HG02571 (cell line): Measurements from ENCODE around the gene APBB2.
"Not testable (repeated sequence)": the region's sequence is repeated elsewhere in the genome, so short reads cannot be mapped to it uniquely, and the experiment has no call there.

Source experiments
- ATAC-seq: cut with Tn5 transposase; IDR thresholded peaks from one replicate; pipeline ENCODE4 v1.9.1; 2021; ENCODE audit warnings: mild to moderate bottlenecking, moderate library complexity; ENCODE audit not compliant: unreplicated experiment

Gene APBB2

DNA sequence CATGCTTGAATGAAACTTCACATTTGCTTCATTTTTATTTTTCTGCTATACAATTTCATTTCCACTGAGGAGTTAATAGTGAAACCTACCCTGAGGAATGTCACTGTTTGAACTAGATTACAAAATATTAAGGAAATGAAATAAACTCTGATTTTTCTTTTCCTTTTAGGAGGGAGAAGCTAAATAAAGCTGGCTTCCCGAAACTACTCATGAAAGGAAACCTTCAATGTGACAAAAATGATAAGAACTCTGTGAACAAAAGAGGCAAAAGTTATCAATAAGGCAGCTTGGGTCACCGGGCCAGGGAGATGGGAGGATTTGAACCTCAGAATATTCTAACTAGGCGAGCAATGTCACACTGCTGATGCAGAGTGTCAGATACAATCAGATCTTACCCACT is 185.2 kb downstream of the APBB2 start:
- no peak for ATAC-seq

DNA sequence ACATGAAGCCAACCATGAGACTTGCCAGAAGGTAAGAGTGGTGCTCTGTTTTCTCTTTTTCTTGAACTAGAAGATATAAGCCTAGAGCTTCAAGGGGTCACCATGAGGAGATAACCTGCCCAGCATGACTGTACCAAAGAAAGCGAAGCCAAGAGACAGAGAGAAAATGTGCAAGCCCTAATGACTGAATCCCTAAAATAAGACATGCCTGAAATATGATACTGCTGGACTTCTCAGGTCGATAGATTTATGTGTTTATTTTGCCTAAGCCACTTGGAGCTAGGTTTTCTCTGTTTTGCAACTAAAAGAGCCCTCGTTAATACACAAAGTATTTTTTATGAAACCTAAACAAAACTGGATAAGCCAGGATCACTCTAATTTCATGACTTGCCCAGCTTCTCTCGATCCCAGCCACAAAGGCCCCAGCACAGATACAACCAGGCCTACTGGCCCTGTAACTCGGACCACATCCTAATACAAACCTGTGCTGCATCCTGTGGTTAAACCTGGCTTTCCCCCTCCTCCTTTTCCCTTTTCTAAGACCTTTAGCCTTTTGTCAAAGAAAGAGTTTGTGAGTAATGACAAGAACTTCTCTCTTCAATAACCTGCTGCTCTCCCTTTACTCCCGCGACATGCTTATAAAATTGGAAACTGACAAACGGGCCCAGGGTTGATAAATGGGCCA is 185.8 kb downstream of the APBB2 start:
- no peak for ATAC-seq

DNA sequence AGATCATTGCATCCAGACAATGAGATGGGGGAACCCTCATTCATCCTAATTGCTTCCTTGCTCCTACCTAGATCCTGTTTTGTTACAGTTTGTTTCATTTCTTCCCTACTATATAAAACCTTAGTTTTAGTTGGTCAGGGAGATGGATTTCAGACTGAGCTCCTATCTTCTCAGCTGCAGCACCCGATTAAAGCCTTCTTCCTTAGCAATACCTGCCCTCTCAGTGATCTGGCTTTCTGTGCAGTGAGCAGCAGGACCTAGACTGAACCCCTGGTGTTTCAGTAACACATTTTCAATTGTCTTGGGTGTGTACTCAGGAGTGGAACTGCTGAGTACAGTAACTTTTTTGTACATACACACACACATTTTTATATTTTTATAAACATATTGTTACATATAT is 187.4 kb downstream of the APBB2 start:
- ATAC-seq = no peak

DNA sequence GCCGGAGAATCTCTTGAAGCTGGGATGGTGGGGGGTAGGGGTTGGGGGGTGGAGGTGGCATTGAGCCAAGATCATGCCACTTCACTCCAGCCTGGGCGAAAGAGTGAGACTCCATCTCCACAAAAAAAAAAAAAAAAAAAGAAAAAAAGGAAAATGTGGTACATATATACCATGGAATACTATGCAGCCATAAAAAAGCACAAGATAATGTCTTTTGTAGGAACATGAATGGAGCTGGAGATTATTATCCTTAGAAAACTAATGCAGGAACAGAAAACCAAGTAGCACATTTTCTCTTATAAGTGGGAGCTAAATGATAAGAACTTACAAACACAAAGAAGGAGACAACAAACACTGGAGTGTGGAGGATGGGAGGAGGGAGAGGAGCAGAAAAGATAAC is 188.5 kb downstream of the APBB2 start:
- ATAC-seq = no peak

DNA sequence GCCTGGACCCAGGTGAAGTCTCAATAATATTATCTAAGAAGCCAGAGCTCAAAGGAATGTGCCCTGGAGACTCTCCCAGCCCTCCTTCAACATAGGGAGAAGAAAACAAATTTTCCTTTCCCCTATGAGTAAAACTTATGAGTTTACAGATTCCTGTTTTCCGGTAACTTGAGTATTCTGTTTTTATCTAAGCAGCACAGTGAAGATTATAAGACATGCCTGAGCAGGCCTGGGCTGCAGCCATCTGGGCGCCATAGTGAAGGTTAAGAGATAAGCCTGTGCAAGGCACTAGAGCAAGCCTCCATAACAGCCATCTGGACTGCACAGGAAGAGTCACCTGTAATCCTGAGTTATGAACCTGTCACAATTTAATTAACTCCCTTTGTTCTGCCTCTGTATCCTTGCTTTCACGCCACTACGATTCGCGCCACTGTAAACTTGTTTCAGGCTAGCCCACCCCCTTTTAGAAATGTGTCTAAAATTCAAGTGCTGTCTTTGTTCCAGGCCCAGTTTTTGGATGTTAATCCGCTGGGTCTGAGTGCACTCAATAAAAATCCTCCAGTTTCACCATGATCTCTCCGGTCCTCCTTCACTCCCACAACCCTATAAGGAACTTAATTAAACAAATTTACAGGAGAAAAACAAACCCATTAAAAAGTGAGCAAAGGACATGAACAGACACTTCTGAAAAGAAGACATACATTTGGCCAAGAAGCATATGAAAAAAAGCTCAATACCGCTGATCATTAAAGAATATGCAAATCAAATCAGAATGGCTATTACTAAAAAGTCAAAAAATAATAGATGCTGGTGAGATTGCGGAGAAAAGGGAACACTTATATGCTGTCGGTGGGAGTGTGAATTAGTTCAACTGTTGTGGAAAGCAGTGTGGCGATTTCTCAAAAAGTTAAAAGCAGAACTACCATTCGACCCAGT is 189.5 kb downstream of the APBB2 start:
- no peak for ATAC-seq

DNA sequence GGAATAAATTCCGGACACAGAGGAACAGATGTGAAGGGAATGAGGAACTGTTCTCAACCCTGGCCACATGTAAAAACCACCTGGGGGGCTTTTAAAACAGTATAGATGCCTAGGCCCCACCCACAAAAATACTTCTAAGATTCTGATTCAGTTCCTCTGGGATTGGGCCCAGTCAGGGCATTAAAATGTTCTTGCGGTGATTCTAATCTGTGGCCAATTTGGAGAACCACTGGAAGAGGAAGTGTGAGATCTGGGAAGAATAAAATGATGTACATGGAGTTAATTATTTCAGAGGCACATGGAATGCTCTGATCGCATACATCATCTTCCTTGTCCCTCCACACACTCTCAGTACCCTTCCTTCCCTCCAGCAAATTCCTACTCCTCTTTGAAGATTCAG is 192.2 kb downstream of the APBB2 start:
- ATAC-seq = no peak

DNA sequence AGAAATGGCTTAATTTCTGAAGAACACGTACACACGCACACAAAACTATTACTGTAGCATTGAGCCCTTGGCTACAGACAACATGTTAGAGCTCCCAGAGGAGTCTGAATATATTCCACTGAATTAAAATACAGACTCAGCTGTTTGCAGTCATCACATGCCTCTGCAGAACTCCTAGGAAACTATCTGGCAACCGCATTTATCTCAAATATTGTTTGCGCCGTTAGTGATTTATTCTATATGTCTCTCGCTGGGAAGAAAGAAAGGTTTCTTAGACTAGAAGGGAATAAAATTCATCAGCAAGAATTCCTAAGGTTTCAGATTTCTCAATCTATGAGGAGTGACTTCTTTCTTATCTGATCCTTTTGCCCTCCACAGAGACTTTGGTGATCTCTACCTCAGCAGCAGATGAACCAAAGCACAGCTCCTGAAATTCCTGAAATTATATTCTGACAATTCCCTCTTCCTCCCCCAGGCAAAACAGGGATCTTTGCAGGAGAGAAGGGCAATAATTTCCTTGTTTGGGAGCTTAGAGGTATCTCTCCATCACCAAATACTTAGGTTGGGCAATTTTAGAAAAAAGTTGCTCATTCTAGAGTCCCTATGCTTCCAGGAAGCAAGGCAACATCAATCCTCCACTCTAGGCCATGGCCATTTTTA is 199.2 kb downstream of the APBB2 start:
- no peak for ATAC-seq

DNA sequence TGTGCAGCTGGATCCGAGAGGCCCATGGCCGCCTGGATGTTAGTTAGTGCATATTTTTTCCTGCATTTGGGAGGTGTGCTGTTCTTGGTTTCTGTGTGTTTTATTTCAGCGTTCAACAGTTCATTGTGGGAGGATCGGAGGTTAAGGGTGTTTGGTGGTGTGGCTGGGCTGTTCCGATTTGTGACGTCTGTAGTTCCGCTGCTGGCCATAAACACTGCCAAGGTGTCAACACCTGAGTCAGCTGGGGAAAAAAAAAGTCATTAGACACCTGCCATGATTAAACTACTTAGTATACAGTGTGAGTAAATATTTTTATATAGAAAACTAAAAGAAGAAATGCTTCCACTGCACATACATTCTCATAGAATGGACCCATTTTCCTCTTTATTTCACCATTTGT is 200.2 kb downstream of the APBB2 start:
- ATAC-seq = no peak

DNA sequence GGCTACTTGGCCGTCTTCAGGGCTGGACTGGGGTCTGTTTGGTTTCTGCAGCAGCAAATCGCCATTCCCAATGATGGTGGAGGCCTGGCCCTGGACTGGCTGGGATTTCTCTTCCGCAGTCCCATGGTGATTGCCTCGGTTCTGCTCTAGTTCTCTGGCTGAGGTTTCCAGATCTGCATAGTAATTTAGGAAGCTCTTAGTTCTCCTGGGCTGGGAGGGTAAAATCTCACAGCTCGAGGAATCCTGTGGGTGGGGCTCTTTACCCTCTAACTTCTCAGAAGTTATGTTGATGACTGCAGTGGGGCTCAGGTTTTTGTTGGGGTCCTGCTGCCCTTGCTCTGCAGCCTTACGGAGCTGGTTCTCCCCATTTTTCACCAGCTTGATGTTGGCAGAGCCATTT is 200.6 kb downstream of the APBB2 start:
- ATAC-seq = no peak

DNA sequence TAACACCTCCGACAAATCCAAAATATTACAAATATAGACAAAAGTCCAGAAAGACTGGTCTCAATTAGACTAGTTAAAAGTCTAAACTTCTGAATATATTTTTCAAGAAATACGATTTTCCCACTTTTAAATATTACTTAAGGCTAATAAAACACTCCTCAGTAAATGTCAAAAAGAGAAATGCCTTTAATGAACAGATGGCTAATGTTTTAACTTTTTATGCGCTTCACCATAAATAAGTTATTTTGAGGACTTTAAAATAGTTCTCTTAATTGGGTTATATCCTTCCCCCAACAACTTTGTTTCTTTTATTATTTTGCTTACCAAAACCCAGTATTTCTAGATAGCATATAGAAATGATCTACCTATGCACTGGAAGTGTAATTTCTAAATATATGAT is 201.4 kb downstream of the APBB2 start:
- no peak for ATAC-seq

DNA sequence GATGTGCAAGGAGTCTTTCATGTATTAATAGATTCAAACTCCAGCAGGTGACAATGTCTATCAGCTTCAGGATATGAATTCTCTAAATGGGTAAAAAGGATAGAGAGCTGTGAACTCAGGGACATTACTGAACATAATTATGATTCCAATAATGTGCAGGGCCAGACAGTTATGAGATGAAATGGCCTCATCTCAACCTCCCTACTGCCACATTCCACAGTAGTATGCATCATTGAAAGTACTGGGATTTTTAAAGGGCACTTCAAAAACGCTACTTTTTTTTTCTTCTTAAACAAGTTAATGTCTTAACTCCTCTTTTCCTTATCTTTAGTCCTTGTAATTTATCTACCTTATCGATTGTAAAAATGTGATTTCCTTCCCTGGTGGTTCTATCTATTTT is 202.0 kb downstream of the APBB2 start:
- no peak for ATAC-seq

DNA sequence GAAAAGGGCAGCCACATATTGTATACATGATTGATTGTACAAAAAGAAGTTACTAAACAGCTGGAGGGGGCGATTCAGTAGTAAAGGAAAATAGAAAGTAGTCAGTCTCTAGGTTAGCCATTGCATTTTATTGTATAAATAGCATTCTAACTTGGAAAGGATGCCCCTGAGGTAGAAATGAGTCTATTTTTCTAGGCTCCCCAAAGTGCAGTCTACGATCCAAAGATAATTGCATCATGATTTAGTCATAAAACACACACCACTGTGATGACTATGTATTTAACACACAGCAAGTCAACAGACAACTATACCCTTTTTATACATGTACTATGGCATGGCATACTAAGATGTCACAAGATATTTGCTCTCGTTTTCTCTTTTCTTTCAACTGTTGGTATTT is 204.9 kb downstream of the APBB2 start:
- no peak for ATAC-seq

DNA sequence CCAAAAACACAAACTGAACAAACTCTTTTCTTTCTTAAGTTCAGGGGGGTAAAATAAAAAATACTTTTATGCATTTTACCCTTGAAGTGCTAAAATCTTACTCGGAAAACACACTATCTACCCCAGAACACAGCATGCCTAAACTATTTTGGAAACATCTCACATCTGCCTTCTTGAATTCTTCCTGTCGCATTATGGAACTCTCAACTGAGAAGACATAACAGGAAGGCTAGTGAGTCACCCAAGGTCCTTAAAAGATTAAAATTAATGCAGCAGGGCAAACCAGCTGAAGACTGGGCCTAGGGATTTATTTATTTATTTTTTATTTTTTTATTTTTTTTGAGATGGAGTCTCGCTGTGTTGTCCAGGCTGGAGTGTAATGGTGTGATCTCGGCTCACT is 208.2 kb downstream of the APBB2 start:
- ATAC-seq = no peak

DNA sequence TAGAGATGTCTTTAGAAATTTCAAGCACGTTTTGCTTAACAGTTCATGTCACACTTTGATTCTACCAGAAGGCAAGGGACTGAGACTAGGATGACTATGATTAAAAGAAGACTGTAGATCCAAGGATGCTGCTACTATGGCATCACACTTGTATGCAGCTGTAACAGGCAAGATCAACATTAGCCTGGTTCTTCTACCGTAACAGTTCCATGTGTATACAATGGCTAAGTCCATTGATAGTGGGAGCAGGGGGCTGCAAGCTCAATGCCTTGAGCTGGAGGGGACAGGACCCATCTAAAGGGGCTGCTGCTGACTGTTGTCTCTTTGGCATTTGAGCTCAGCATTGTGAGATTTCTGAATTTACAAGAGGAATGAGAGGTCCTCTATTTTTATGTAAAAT is 212.0 kb downstream of the APBB2 start:
- no peak for ATAC-seq

DNA sequence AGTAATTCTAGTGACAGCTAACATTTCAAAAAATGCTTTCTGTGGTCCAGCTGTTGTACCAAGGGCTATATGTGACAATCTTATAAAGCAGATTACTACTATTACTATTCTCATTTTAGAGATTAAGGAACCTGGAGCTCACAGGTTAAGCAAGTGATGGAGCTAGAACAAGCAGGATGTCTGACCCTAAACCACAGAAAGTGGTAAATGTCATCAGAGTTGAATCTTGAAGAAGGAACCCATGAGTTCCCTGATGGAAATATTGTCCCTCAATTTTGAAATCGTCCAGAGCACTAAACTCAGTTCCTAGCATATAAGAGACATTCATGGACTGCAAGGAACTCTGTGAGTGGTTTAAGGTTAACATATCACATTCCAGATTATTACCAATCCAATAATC is 214.0 kb downstream of the APBB2 start:
- no peak for ATAC-seq

DNA sequence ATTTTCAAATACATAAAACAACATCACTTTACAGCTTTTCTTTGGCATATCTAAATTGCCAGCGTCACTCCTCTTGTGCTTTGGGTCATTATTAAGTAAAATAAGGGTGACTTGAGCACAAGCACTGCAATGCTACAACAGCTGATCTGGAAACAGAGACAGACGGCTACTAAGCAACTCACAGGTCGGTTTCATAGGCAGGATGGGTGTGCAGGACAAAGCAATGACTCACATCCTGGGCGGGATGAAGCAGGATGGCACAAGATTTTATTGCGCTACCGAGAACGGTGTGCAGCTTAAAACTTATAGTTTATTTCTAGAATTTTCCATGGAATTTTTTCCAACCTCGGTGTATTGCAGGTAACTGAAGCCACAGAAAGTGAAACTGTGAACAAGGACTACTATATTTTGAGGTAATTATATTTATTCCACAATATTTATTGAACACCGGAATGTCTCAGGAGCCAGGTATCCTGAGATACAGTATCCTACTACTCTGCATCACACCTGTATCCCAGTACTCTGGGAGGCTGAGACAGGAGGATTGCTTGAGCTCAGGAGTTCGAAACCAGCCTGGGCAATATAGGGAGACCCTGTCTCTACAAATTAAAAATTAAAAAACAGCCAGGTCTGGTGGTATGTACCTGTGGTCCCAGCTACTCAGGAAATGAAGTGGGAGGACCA is 215.5 kb downstream of the APBB2 start:
- ATAC-seq = no peak

DNA sequence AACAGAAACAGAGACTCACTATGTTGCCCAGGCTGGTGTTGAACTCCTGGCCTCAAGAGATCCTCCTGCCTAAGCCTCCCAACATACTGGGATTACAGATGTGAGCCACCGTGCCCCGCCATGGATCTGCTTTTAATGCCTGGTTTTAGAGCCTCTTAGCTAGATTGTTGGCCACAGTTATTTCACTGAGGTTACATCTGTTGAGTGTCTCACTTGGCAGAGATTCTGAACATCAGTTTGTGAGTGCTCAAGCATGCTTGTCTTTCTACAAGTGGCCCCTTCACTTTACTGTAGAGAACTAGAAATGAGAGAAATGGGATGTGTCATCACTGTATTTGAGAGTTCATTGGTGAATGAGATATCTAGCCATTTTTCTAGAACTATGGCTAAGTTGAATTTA is 218.5 kb downstream of the APBB2 start:
- ATAC-seq = no peak

DNA sequence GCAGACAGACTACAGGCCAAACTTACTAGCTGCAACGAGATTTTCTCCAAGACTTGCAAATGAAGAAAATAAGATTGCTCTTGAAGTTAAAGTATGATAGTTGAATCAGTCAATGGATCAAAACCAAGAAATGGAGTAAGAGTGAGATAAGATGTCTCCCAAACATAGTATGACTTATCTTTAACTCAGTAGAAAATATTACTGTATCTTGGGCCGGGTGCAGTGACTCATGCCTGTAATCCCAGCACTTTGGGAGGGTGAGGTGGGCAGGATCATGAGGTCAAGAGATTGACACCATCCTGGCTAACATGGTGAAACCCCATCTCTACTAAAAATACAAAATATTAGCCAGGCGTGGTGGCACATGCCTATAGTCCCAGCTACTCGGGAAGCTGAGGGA is 220.0 kb downstream of the APBB2 start:
- ATAC-seq = not testable (repeated sequence)

DNA sequence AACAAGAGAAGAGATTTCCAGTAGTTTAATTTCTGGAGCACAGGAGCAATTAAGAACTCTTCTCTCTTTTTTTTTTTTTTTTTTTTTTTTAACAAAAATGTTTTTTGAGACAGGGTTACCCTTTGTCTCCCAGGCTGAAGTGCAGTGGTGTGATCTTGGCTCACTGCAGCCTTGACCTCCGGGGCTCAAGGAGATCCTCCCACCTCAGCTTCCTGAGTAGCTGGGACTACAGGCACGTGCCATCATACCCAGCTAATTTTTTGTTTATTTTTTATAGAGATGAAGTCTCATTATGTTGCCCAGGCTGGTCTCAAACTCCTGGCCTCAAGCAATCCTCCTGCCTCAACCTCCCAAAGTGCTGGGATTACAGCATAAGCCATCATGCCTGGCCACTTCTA is 221.0 kb downstream of the APBB2 start:
- not testable (repeated sequence) for ATAC-seq

DNA sequence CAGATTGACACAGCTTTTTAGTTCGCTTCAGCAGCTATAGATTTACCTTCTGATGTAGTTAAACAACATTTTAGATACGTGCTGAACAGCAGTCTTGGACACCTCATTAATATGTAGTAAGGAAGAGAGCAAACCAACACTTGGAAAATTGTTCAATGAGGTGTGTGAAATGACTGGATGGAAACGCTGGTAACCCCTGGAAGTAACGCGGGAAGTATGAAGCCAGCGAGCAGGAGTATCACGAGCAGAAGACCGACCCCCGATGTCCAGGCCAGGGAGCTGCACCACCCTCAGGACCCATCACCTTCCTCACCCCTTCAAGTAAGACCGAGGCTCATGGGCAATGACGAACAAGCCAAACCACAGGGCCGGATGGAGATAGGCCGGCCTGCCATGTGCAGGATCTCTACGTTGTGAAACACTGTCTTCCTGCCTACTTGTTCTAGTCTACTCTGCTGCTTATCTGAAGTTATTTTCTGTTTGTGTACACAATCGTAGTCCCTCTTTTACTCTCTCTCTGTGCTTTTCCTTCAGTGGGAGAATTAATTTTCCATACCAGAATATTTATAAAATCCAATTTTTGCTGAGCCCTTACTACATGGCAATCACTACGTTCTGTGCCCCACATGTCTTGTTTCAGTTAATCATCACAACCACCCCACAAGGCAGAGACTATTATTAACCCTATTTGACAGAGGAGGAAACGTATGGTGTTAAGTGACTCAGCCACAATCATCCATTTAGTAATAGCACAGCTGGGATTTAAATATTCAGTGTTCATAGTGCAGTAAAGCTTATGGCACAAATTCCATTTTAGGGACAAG is 221.7 kb downstream of the APBB2 start:
- ATAC-seq = peak; percentile 65
